ENCODE data around the gene SRRM1.
"Not testable (repeated sequence)": the region's sequence is repeated elsewhere in the genome, so short reads cannot be mapped to it uniquely, and the experiment has no call there.

SRRM1 gene

GRCh38 chr1:24696041-24696755, 53.1 kb downstream of the SRRM1 start:
- DNase-seq, result no peak

GRCh38 chr1:24696756-24697330, 53.7 kb downstream of the SRRM1 start:
- no peak for DNase-seq

GRCh38 chr1:24697453-24698001, 54.4 kb downstream of the SRRM1 start:
- DNase-seq, result not testable (repeated sequence)

GRCh38 chr1:24698326-24698725, 55.2 kb downstream of the SRRM1 start:
- DNase-seq, result not testable (repeated sequence)

GRCh38 chr1:24699628-24700027, 56.5 kb downstream of the SRRM1 start:
- no peak for DNase-seq

- DNase-seq, result no peak
Measured at GRCh38 chr1:24702511-24703293, 59.6 kb downstream of the SRRM1 start.

- DNase-seq, result no peak
Measured at GRCh38 chr1:24704411-24705259, 61.5 kb downstream of the SRRM1 start.

GRCh38 chr1:24705260-24706073, 62.4 kb downstream of the SRRM1 start:
- DNase-seq, result peak in 1 of 5 experiments; percentile 58

- not testable (repeated sequence) for DNase-seq
Measured at GRCh38 chr1:24706074-24706389, 62.9 kb downstream of the SRRM1 start.

- no peak for DNase-seq
Measured at GRCh38 chr1:24707687-24708086, 64.6 kb downstream of the SRRM1 start.

- DNase-seq, result no peak
Measured at GRCh38 chr1:24708938-24709337, 65.8 kb downstream of the SRRM1 start.

GRCh38 chr1:24709791-24710441, 66.8 kb downstream of the SRRM1 start:
- DNase-seq, result peak in 1 of 5 experiments; percentile 60

- DNase-seq, result no peak
Measured at GRCh38 chr1:24711329-24711728, 68.2 kb downstream of the SRRM1 start.

GRCh38 chr1:24713176-24713575, 70.1 kb downstream of the SRRM1 start:
- DNase-seq, result no peak

GRCh38 chr1:24713736-24714135, 70.6 kb downstream of the SRRM1 start:
- DNase-seq, result no peak

GRCh38 chr1:24714859-24715520, 71.9 kb downstream of the SRRM1 start:
- peak in 1 of 5 experiments; percentile 2 for DNase-seq

GRCh38 chr1:24715658-24716057, 72.6 kb downstream of the SRRM1 start:
- DNase-seq, result no peak

- no peak for DNase-seq
Measured at GRCh38 chr1:24717887-24718650, 75.0 kb downstream of the SRRM1 start.

GRCh38 chr1:24720152-24720551, 77.0 kb downstream of the SRRM1 start:
- DNase-seq, result no peak

- no peak for DNase-seq
Measured at GRCh38 chr1:24721533-24721932, 78.4 kb downstream of the SRRM1 start.

All from T-helper 2 cell (primary cell).